Skeletal muscle tissue (tissue), 4 donors: Measurements from ENCODE around the gene THBS1. TPM values are rescaled to one million over a fixed set of nuclear protein-coding genes. Genes with fewer than 3 reads are reported as not detected.

ENCODE experiments used
- H3K27ac ChIP-seq: one replicate; pipeline ENCODE4 v1.7.0; 2013; ENCODE audit warnings: mild to moderate bottlenecking, low read depth, low read length, inconsistent platforms
- H3K27me3 ChIP-seq, 3 donors: one replicate each; pipeline ENCODE4 v1.7.0; 2013; ENCODE audit warnings: low read length in 3 of 3; ENCODE audit not compliant: control insufficient read depth in 3 of 3, insufficient read depth in 3 of 3
- H3K36me3 ChIP-seq, 3 donors: one replicate each; pipeline ENCODE4 v1.7.0; 2013; ENCODE audit warnings: low read length in 3 of 3; ENCODE audit not compliant: control insufficient read depth in 3 of 3, insufficient read depth in 3 of 3
- H3K4me1 ChIP-seq, 3 donors: one replicate each; pipeline ENCODE4 v1.7.0; 2013; ENCODE audit warnings: low read length in 3 of 3, mild to moderate bottlenecking in 3 of 3; ENCODE audit not compliant: control insufficient read depth in 3 of 3, insufficient read depth in 3 of 3
- H3K4me3 ChIP-seq, 3 donors: one replicate each; pipeline ENCODE4 v1.7.0; 2013; ENCODE audit warnings: low read length in 3 of 3
- H3K9ac ChIP-seq, 3 donors: one replicate each; pipeline ENCODE4 v1.7.0; 2013; ENCODE audit warnings: low read length in 3 of 3, mild to moderate bottlenecking in 3 of 3, moderate library complexity in 2 of 3, low read depth in 1 of 3
- H3K9me3 ChIP-seq, 3 donors: one replicate each; pipeline ENCODE4 v1.7.0; 2013; ENCODE audit warnings: low read length in 3 of 3; ENCODE audit not compliant: control insufficient read depth in 3 of 3
- total RNA-seq: library from RNA; depleted of rRNA; stranded (reverse); fragments of >200 nt; gene quantifications from one replicate; pipeline ENCODE4 v1.2.3, GENCODE V29; 2014
- donor health status: Osteomylitis.

The THBS1 gene
- total RNA-seq, result 150 TPM

DNA sequence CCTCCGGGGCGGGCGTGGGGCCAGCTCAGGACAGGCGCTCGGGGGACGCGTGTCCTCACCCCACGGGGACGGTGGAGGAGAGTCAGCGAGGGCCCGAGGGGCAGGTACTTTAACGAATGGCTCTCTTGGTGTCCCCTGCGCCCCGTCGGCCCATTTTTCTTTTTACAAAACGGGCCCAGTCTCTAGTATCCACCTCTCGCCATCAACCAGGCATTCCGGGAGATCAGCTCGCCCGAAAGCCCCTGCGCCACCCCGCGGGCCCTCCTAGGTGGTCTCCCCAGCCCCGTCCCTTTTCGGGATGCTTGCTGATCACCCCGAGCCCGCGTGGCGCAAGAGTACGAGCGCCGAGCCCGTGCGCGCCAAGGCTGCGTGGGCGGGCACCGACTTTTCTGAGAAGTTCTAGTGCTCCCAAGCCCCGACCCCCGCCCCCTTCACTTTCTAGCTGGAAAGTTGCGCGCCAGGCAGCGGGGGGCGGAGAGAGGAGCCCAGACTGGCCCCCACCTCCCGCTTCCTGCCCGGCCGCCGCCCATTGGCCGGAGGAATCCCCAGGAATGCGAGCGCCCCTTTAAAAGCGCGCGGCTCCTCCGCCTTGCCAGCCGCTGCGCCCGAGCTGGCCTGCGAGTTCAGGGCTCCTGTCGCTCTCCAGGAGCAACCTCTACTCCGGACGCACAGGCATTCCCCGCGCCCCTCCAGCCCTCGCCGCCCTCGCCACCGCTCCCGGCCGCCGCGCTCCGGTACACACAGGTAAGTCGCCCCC lies at the start of gene THBS1:
TSS of gene THBS1 (plus strand) at position 595 of the 757 bp plus-strand sequence. CDS start 779 bp downstream, outside the sequence.
- Histone ChIP-seq H3K27ac (peak within 1 kb of the TSS; percentile 77), H3K9ac (peak within 1 kb of the TSS; percentile 70 to 71 (median 70)), H3K9me3 (no peaks in the 10 kb centered on the region), H3K4me3 (peak within 1 kb of the TSS; percentile 67 to 76 (median 68)), H3K36me3 (peaks cover 0 to 4% (median 4%) of the 10 kb centered on the region in 3 donors), H3K27me3 (peaks cover 0 to 3% (median 2%) of the 10 kb centered on the region in 3 donors), H3K4me1 (peaks cover 4 to 29% (median 14%) of the 10 kb centered on the region in 3 donors)

DNA sequence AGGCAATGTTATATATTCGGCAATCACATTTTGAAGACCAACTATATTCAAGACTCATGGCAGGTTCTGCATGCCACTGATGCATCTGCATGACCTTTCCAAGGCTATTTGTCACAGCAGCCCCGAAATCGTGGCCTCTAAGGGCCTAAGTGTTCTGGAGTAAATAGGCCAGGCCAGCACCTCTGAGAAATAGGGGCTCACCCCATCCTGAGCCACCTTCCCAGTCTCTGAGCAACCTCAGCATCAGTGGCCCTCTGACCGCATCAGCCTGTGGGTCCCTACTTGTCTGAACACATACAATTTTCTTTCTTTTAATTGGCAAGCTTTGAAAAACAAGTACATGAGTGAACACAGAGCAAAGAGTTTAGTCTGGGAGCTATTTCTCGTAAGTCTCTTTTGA lies 45.9 kb upstream of the THBS1 start:
- Histone ChIP-seq H3K27ac (no peak overlapping the region), H3K9ac (no peak overlapping the region), H3K4me1 (peaks cover 0 to 3% (median 0%) of the 10 kb centered on the region in 3 donors)

DNA sequence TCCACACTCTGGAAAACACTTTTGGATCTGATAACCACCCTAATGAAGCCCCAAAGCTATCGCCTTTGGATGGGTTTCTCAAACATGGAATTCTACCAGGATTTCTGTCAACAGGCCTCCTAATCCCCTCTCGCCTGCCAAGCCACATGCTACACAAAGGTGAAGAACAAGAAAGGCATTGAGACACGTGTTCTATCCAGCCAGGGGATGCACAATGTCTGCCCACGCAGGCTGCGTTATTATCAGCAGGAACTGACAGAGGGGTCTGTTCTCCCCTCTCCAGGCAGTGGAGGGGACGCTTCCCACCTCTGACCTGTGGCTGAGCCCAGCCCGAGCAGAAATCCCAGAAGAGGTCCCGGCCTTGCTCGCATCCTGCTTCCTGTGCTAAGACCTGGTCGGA lies 45.4 kb upstream of the THBS1 start:
- Histone ChIP-seq H3K4me3 (no peak overlapping the region), H3K9ac (no peak overlapping the region), H3K36me3 (no peaks in the 10 kb centered on the region), H3K27me3 (no peaks in the 10 kb centered on the region), H3K4me1 (peaks cover 0 to 3% (median 0%) of the 10 kb centered on the region in 3 donors), H3K27ac (no peak overlapping the region), H3K9me3 (no peaks in the 10 kb centered on the region)

More for the DNA sequence above, 45.9 kb upstream of the THBS1 start:
- H3K27me3 ChIP-seq, result no peaks in the 10 kb centered on the region
- H3K36me3 ChIP-seq, result no peaks in the 10 kb centered on the region
- H3K9me3 ChIP-seq, result no peaks in the 10 kb centered on the region
- H3K4me3 ChIP-seq, result no peak overlapping the region

DNA sequence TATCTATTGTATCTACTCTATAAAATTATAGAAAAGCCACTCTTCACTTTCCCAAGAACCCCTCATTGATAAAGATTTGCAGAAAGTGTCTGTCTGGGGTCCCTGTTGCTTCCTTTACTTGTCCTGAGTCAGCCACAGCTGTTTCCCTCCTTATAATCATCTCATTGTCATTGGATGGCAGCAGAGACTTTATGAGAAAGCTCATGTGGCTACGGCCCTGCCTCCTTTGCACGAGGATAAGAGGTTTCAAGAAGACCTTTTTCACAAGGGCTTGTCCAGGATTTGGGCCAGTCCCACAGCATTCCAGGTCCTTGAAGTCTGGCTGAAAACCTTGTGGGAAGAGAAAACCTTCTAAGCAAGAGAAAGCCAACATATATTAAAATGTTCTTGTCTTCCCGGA lies 41.9 kb upstream of the THBS1 start:
- no peaks in the 10 kb centered on the region for H3K36me3 ChIP-seq
- peaks cover 0 to 3% (median 0%) of the 10 kb centered on the region in 3 donors for H3K4me1 ChIP-seq
- no peak overlapping the region for H3K4me3 ChIP-seq
- H3K9me3 ChIP-seq, result no peaks in the 10 kb centered on the region
- no peak overlapping the region for H3K9ac ChIP-seq
- H3K27ac ChIP-seq, result no peak overlapping the region
- H3K27me3 ChIP-seq, result no peaks in the 10 kb centered on the region

DNA sequence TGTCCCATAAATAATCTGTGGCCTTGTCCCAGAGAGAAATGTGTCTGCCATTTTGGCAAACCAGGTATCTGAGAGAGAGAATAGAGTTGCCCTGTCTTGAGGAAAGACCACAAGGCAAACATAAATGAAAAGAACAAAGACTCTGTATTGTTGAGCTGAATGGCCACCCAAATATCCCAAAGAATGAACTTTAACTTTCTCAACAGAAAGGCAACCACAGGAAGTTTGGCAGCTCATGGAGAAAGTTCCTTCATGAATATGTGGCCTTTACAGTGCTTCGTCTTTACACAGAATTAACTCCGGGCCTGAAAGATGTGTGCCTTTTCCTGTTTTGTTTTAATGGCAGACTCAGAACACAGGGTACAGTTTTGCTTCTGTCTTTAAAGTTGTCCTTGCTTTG lies 41.4 kb upstream of the THBS1 start:
- Histone ChIP-seq H3K27ac (no peak overlapping the region), H3K9me3 (no peaks in the 10 kb centered on the region), H3K4me3 (no peak overlapping the region), H3K36me3 (no peaks in the 10 kb centered on the region), H3K27me3 (no peaks in the 10 kb centered on the region), H3K4me1 (peaks cover 0 to 3% (median 0%) of the 10 kb centered on the region in 3 donors), H3K9ac (no peak overlapping the region)

DNA sequence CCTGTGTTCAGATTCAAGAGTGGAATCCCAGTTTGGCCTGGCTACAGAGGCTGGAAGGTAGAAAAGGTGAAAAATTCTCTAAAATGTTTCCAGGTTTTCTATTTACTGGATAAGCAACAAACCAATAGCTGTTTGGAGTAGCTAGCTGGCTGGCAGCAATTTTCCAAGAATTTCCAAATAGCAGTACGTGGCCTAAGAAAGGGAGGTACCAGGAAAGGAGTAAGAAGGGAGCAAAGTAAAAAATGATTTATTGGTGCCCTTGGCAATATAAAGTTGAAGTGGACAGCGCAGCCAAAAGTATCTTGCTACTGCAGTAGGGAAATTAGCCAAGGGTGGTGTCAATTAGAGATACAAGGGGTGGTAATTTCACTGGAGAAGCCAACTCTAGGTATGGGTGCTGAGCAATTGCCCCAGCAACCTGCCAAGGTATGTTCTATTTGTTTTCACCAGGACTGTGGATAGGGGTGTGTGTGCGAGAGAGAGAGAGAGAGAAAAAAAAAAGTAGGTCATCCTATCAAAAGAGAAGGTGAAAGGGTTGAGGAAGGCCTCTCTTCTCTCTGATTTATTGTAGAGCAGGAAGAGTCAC lies 40.8 kb upstream of the THBS1 start:
- Histone ChIP-seq H3K9me3 (no peaks in the 10 kb centered on the region), H3K27me3 (no peaks in the 10 kb centered on the region), H3K9ac (no peak overlapping the region), H3K27ac (no peak overlapping the region), H3K4me3 (no peak overlapping the region), H3K4me1 (peaks cover 0 to 3% (median 0%) of the 10 kb centered on the region in 3 donors), H3K36me3 (no peaks in the 10 kb centered on the region)

DNA sequence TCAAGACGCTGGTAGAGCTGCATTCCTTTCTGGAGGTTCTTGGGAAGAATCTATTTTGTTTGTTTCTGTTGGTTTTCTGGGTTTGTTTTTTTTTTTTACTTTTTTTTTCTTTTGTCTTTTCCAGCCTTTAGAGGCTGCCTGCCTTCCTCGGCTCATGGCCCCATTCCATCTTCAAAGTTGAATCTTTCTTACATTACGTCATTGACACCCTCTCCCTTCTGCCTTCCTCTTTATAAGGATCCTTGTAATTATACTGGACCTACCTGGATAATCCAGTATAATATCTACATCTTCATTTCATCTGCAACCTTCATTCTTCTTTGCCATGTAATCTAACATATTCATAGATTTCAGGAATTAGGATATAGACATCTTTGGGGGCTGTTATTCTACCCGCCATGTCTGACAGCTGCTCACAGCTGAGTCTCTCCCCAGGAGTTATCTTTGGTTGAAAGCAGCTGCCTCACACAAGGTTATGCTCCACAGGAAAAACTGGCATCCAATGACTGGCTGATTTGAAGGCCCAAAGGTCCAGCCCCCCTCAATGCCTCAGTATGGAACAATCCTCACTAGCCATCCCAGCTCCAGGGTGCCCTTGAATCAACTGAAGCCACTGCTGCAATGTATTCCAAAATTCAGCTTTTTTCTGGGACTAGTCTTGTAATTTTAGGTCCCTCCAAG lies 38.4 kb upstream of the THBS1 start:
- no peaks in the 10 kb centered on the region for H3K9me3 ChIP-seq
- no peak overlapping the region for H3K9ac ChIP-seq

DNA sequence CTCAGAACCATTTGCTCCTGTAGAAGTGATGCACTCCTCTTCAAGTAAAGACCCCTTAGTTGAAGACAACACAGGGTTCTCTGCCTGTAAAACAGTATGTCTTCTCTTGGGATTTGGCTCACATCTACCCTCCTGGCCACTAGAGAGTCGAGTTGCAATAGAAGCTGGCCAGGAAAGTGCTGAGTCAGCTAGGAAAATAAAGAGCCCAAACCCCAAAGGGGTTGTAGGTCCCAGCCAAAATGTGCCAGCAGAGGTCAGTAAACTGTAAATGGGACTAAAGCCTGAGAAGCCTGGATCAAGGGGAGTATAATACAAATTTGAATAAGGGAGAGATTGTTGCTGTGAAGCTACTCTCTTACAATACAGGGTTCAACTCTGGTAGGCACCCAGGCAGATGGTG lies 37.2 kb upstream of the THBS1 start:
- no peaks in the 10 kb centered on the region for H3K27me3 ChIP-seq
- H3K36me3 ChIP-seq, result no peaks in the 10 kb centered on the region
- no peaks in the 10 kb centered on the region for H3K9me3 ChIP-seq

More for the DNA sequence above, 38.4 kb upstream of the THBS1 start:
- Histone ChIP-seq H3K4me1 (peaks cover 0 to 3% (median 0%) of the 10 kb centered on the region in 3 donors), H3K27ac (no peak overlapping the region), H3K27me3 (no peaks in the 10 kb centered on the region), H3K4me3 (no peak overlapping the region), H3K36me3 (no peaks in the 10 kb centered on the region)

DNA sequence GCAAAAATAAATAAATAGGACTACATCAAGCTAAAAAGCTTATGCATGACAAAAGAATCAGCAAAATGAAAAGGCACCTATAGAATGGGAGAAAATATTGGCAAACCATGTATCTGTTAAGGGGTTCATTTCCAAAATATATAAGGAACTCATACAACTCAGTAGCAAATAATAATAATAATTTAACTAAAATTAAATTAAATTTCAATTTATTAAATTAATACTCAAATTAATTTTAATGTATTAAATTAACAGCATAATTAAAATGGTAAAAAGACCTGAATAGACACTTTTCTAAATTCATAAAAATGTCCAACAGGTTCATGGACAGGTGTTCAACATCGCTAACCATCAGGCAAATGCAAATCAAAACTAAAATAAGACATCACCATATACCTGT lies 34.0 kb upstream of the THBS1 start:
- H3K4me1 ChIP-seq, result no peaks in the 10 kb centered on the region
- H3K9me3 ChIP-seq, result no peaks in the 10 kb centered on the region
- no peak overlapping the region for H3K27ac ChIP-seq
- H3K36me3 ChIP-seq, result no peaks in the 10 kb centered on the region
- no peak overlapping the region for H3K4me3 ChIP-seq
- H3K9ac ChIP-seq, result no peak overlapping the region
- no peaks in the 10 kb centered on the region for H3K27me3 ChIP-seq

More for the DNA sequence above, 37.2 kb upstream of the THBS1 start:
- Histone ChIP-seq H3K4me3 (no peak overlapping the region), H3K27ac (no peak overlapping the region), H3K9ac (no peak overlapping the region), H3K4me1 (peaks cover 0 to 3% (median 0%) of the 10 kb centered on the region in 3 donors)

DNA sequence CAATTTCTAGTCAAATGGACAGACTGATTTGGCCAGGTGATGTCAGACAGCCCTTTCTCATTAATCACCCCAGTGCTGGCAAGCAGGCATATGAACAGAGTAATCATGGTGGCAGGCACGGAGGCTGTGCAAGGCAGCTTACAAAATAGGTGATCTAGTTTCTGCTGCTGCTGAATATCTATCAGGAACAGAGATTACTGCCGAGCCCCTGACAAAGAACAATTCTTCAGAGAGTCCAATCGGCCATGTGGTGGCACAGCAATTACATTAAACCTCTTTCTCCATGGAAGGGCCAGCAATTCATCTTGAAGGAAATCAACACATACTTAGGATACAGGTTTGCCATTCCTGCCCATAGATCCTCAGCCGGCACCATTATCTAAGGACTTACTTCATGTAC lies 32.3 kb upstream of the THBS1 start:
- Histone ChIP-seq H3K27ac (no peak overlapping the region), H3K36me3 (no peaks in the 10 kb centered on the region), H3K4me1 (no peaks in the 10 kb centered on the region), H3K27me3 (no peaks in the 10 kb centered on the region), H3K4me3 (no peak overlapping the region), H3K9me3 (no peaks in the 10 kb centered on the region), H3K9ac (no peak overlapping the region)
